ENCODE measurements around the gene BHLHE40. TPM values are rescaled to one million over a fixed set of nuclear protein-coding genes. Genes with fewer than 3 reads are reported as not detected.

Gene BHLHE40
- total and polyA plus RNA-seq, 2 donors (not counting 3 experiments of a cell fraction or from before 2014, with no cell fraction given), result 40.3 to 57.9 TPM

- Histone ChIP-seq H3K27ac (ENCODE audit: insufficient read depth, low read depth, low read length) (no peak overlapping the region), H3K4me2 (ENCODE audit: insufficient read depth, low read length) (no peak overlapping the region), H3K9ac (replicated peaks; ENCODE audit: extremely low read depth, insufficient read depth, low read length) (no peak overlapping the region), H4K20me1 (replicated peaks; ENCODE audit: control insufficient read depth, extremely low read depth, insufficient read depth, low read length) (no peaks in the 10 kb centered on the region), H3K4me1 (ENCODE audit: control insufficient read depth, extremely low read depth, insufficient read depth, low read length) (peaks cover 9% of the 10 kb centered on the region), H3K36me3 (ENCODE audit: control insufficient read depth in 2 of 2, extremely low read depth in 1 of 2, insufficient read depth in 2 of 2, low read length in 2 of 2) (no peaks in the 10 kb centered on the region), H3K79me2 (ENCODE audit: control insufficient read depth, insufficient read depth, low read length) (no peaks in the 10 kb centered on the region), H3K27me3 (ENCODE audit: control insufficient read depth in 2 of 2, insufficient read depth in 2 of 2, low read length in 2 of 2) (no peaks in the 10 kb centered on the region), H3K9me3 (replicated peaks; ENCODE audit: control insufficient read depth, insufficient read depth, low read length) (no peaks in the 10 kb centered on the region), H3K9me1 (replicated peaks; ENCODE audit: control insufficient read depth, extremely low read depth, insufficient read depth, low read length) (no peaks in the 10 kb centered on the region), H3K4me3 (replicated peaks in 1 of 3; ENCODE audit: insufficient read depth in 1 of 3, low read depth in 1 of 3, low read length in 3 of 3) (no peak overlapping the region), H2AFZ (ENCODE audit: low read depth, low read length) (no peak overlapping the region)
- ChIA-PET CTCF (interaction anchor here (0.7 to 1.6 kb wide), 8 partner anchors 11 to 288 kb away, joined by 3 to 7 read pairs (median 4); partner anchors contain the start of gene BHLHE40), POLR2A (no interaction called here)
- no peak for FAIRE-seq
- dilution Hi-C loops (cut with MboI; ENCODE audit: extremely low pct_ligation_motif_present, low sequenced_read_pairs) (no loop called here), intact Hi-C loops (cut with micrococcal nuclease) (no loop called here)
- no peak for DNase-seq (ENCODE audit: low read depth, low spot score)
- TF ChIP-seq CTCF (IDR thresholded peaks at IDR 0.05; ENCODE audit: extremely low read depth in 1 of 2, insufficient read depth in 1 of 2, low read depth in 1 of 2, low read length in 2 of 2) (no peak), FOS (IDR thresholded peaks at IDR 0.05; ENCODE audit: borderline replicate concordance, insufficient read depth, low read length) (no peak), JUN (IDR thresholded peaks at IDR 0.05; ENCODE audit: borderline replicate concordance, insufficient read depth, insufficient read length, low read depth) (no peak), MYC (IDR thresholded peaks at IDR 0.05; ENCODE audit: low read depth, low read length) (no peak), EZH2 (IDR thresholded peaks at IDR 0.05; ENCODE audit: borderline replicate concordance, low read depth, low read length, severe bottlenecking) (no peak)
- BruUV-seq (replicated peaks), result no TSS peak
Observed at GRCh38 chr3:4999531-5000184, 20.4 kb downstream of the BHLHE40 start.
